ENCODE measurements around the gene HBEGF. TPM values are rescaled to one million over a fixed set of nuclear protein-coding genes. Genes with fewer than 3 reads are reported as not detected.

HBEGF gene
- total RNA-seq, 1 donor from 2014 or later, result 257 TPM

GRCh38 chr5:140365282-140365681, 18.9 kb upstream of the HBEGF start:
- Histone ChIP-seq H3K79me2 (ENCODE audit: insufficient read depth, low read length) (no peaks in the 10 kb centered on the region), H2AFZ (ENCODE audit: low read depth, low read length) (no peak overlapping the region), H4K20me1 (ENCODE audit: insufficient read depth, low read length) (no peaks in the 10 kb centered on the region), H3K9ac (ENCODE audit: low read length) (no peak overlapping the region), H3K36me3 (ENCODE audit: insufficient read depth, low read length) (no peaks in the 10 kb centered on the region), H3K27ac (ENCODE audit: low read depth, low read length) (no peak overlapping the region), H3K9me3 (ENCODE audit: insufficient read depth, low read depth, low read length) (no peaks in the 10 kb centered on the region), H3K4me3 (ENCODE audit: insufficient read depth, low read depth, low read length) (no peak overlapping the region), H3K4me1 (ENCODE audit: insufficient read depth, low read length) (no peaks in the 10 kb centered on the region), H3K27me3 (ENCODE audit: insufficient read depth, low read length) (no peaks in the 10 kb centered on the region), H3K4me2 (ENCODE audit: low read length) (no peak overlapping the region)
- no peak overlapping the region for H3K4me3 Mint-ChIP-seq (ENCODE audit: unreplicated experiment)
- no peak for DNase-seq (ENCODE audit: low read depth)
- no peak for TF ChIP-seq CTCF (IDR thresholded peaks at IDR 0.05; ENCODE audit: insufficient read depth, low read depth, low read length)
- no peak for TF ChIP-seq EZH2 (IDR thresholded peaks at IDR 0.05; ENCODE audit: insufficient read depth, low read length)
- FAIRE-seq, result no peak
- peaks cover 1% of the 10 kb centered on the region for H3K36me3 Mint-ChIP-seq (ENCODE audit: low read depth, unreplicated experiment)
- no peaks in the 10 kb centered on the region for H3K9me3 Mint-ChIP-seq (ENCODE audit: unreplicated experiment)
- no peak overlapping the region for H3K27ac Mint-ChIP-seq (ENCODE audit: unreplicated experiment)
- H3K4me1 Mint-ChIP-seq (ENCODE audit: low read depth, unreplicated experiment), result no peaks in the 10 kb centered on the region
- peaks cover 17% of the 10 kb centered on the region for H3K27me3 Mint-ChIP-seq (ENCODE audit: low read depth, unreplicated experiment)

DNA sequence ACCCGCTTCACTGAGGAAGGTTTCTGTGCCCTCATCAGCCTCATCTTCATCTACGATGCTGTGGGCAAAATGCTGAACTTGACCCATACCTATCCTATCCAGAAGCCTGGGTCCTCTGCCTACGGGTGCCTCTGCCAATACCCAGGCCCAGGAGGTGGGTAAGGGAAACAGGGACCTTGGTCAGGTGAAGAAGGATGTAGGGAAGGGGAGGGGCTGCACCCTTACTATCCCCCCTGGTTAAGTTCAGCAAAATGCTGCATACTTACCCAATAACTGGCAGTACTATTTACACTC, 18.0 kb upstream of the HBEGF start:
- H4K20me1 ChIP-seq (ENCODE audit: insufficient read depth, low read length), result no peaks in the 10 kb centered on the region
- no peaks in the 10 kb centered on the region for H3K9me3 ChIP-seq (ENCODE audit: insufficient read depth, low read depth, low read length)
- H3K4me1 ChIP-seq (ENCODE audit: insufficient read depth, low read length), result no peaks in the 10 kb centered on the region
- Mint-ChIP-seq H3K4me3 (ENCODE audit: unreplicated experiment) (no peak overlapping the region), H3K9me3 (ENCODE audit: unreplicated experiment) (no peaks in the 10 kb centered on the region), H3K4me1 (ENCODE audit: low read depth, unreplicated experiment) (no peaks in the 10 kb centered on the region), H3K27me3 (ENCODE audit: low read depth, unreplicated experiment) (peaks cover 19% of the 10 kb centered on the region), H3K36me3 (ENCODE audit: low read depth, unreplicated experiment) (peaks cover 1% of the 10 kb centered on the region), H3K27ac (ENCODE audit: unreplicated experiment) (no peak overlapping the region)
- H3K36me3 ChIP-seq (ENCODE audit: insufficient read depth, low read length), result no peaks in the 10 kb centered on the region
- no peak overlapping the region for H3K27ac ChIP-seq (ENCODE audit: low read depth, low read length)
- H2AFZ ChIP-seq (ENCODE audit: low read depth, low read length), result no peak overlapping the region
- no peak overlapping the region for H3K9ac ChIP-seq (ENCODE audit: low read length)
- no peaks in the 10 kb centered on the region for H3K27me3 ChIP-seq (ENCODE audit: insufficient read depth, low read length)
- no peaks in the 10 kb centered on the region for H3K79me2 ChIP-seq (ENCODE audit: insufficient read depth, low read length)
- no peak for TF ChIP-seq EZH2 (IDR thresholded peaks at IDR 0.05; ENCODE audit: insufficient read depth, low read length)
- TF ChIP-seq CTCF (IDR thresholded peaks at IDR 0.05; ENCODE audit: insufficient read depth, low read depth, low read length), result no peak
- DNase-seq (ENCODE audit: low read depth), result no peak
- no peak overlapping the region for H3K4me2 ChIP-seq (ENCODE audit: low read length)
- no peak for FAIRE-seq
- no peak overlapping the region for H3K4me3 ChIP-seq (ENCODE audit: insufficient read depth, low read depth, low read length)

GRCh38 chr5:140363631-140364471, 17.4 kb upstream of the HBEGF start:
- H3K4me3 Mint-ChIP-seq (ENCODE audit: unreplicated experiment), result no peak overlapping the region
- no peaks in the 10 kb centered on the region for H3K79me2 ChIP-seq (ENCODE audit: insufficient read depth, low read length)
- H3K36me3 ChIP-seq (ENCODE audit: insufficient read depth, low read length), result no peaks in the 10 kb centered on the region
- no peak overlapping the region for H3K27ac Mint-ChIP-seq (ENCODE audit: unreplicated experiment)
- no peaks in the 10 kb centered on the region for H3K4me1 ChIP-seq (ENCODE audit: insufficient read depth, low read length)
- H3K4me2 ChIP-seq (ENCODE audit: low read length), result peak overlapping the region; percentile 84
- H3K4me3 ChIP-seq (ENCODE audit: insufficient read depth, low read depth, low read length), result peak overlapping the region; percentile 29
- DNase-seq (ENCODE audit: low read depth), result no peak
- H3K27ac ChIP-seq (ENCODE audit: low read depth, low read length), result no peak overlapping the region
- H2AFZ ChIP-seq (ENCODE audit: low read depth, low read length), result peak overlapping the region; percentile 89
- H3K9me3 Mint-ChIP-seq (ENCODE audit: unreplicated experiment), result no peaks in the 10 kb centered on the region
- H3K9ac ChIP-seq (ENCODE audit: low read length), result no peak overlapping the region
- H3K4me1 Mint-ChIP-seq (ENCODE audit: low read depth, unreplicated experiment), result no peaks in the 10 kb centered on the region
- FAIRE-seq, result no peak
- no peaks in the 10 kb centered on the region for H3K36me3 Mint-ChIP-seq (ENCODE audit: low read depth, unreplicated experiment)
- no peaks in the 10 kb centered on the region for H3K27me3 ChIP-seq (ENCODE audit: insufficient read depth, low read length)
- no peaks in the 10 kb centered on the region for H3K9me3 ChIP-seq (ENCODE audit: insufficient read depth, low read depth, low read length)
- peaks cover 19% of the 10 kb centered on the region for H3K27me3 Mint-ChIP-seq (ENCODE audit: low read depth, unreplicated experiment)
- H4K20me1 ChIP-seq (ENCODE audit: insufficient read depth, low read length), result no peaks in the 10 kb centered on the region
- TF ChIP-seq CTCF (IDR thresholded peaks at IDR 0.05; ENCODE audit: insufficient read depth, low read depth, low read length) (no peak), EZH2 (IDR thresholded peaks at IDR 0.05; ENCODE audit: insufficient read depth, low read length) (no peak)

Measured in astrocyte (in vitro differentiated cells and primary cell).